Calu3 (cell line): ENCODE measurements around the gene XYLB. TPM values are rescaled to one million over a fixed set of nuclear protein-coding genes. Genes with fewer than 3 reads are reported as not detected.

Source experiments
- BruUV-seq: library from RNA; stranded (reverse); fragments of 400-500 nt; replicated peaks from 2 replicates; lab custom pipeline; 2021; lab: Mats Ljungman, UMichigan
- CTCF ChIA-PET: fragments of 300-600 bp; sonication (Branson Sonifier 250); formaldehyde crosslinking; loops from one replicate; lab custom pipeline; 2022; ENCODE audit warnings: antibody characterized with exemption; lab: Charles Lee
- DNase-seq: peaks from one replicate; pipeline ENCODE4 v3.0.0; 2022
- H3K27ac Mint-ChIP-seq: one replicate; pipeline ENCODE4 v1.8.0; 2022; ENCODE audit warnings: mixed read lengths; ENCODE audit not compliant: unreplicated experiment
- H3K27me3 Mint-ChIP-seq: one replicate; pipeline ENCODE4 v1.8.0; 2022; ENCODE audit warnings: mixed read lengths; ENCODE audit not compliant: unreplicated experiment
- H3K36me3 Mint-ChIP-seq: one replicate; pipeline ENCODE4 v1.8.0; 2022; ENCODE audit warnings: mild to moderate bottlenecking, moderate library complexity, mixed read lengths; ENCODE audit not compliant: insufficient read depth, unreplicated experiment
- H3K4me1 Mint-ChIP-seq: one replicate; pipeline ENCODE4 v1.8.0; 2022; ENCODE audit warnings: mild to moderate bottlenecking, low read depth, mixed read lengths; ENCODE audit not compliant: unreplicated experiment
- H3K4me3 Mint-ChIP-seq: one replicate; pipeline ENCODE4 v1.8.0; 2022; ENCODE audit warnings: mild to moderate bottlenecking, low read depth, moderate library complexity, mixed read lengths; ENCODE audit not compliant: unreplicated experiment
- H3K9me3 Mint-ChIP-seq: one replicate; pipeline ENCODE4 v1.8.0; 2022; ENCODE audit warnings: low read depth, mixed read lengths; ENCODE audit not compliant: unreplicated experiment
- CTCF ChIP-seq: fragments of 200-600 bp; IDR thresholded peaks from one replicate; pipeline ENCODE4 v1.8.0; 2022; ENCODE audit warnings: antibody characterized with exemption; ENCODE audit not compliant: unreplicated experiment
- intact Hi-C: fragments of 100-400 bp; cut with micrococcal nuclease; formaldehyde crosslinking; loops from one replicate; pipeline ENCODE4 v1.10.0; 2022; ENCODE audit not compliant: unreplicated experiment
- total RNA-seq: library from RNA; stranded (reverse); gene quantifications from 2 replicates; pipeline ENCODE4 v1.2.3, GENCODE V29; 2022

XYLB gene
- total RNA-seq, 1 experiment from 2014 or later: 12.2 TPM

GRCh38 chr3:38314112-38314763 lies 32.3 kb upstream of the XYLB start:
- H3K9me3 Mint-ChIP-seq: no peaks in the 10 kb centered on the region
- no peaks in the 10 kb centered on the region for H3K27me3 Mint-ChIP-seq
- no peaks in the 10 kb centered on the region for H3K36me3 Mint-ChIP-seq
- BruUV-seq: no TSS peak
- no peak for DNase-seq
- H3K4me1 Mint-ChIP-seq: no peaks in the 10 kb centered on the region
- TF ChIP-seq CTCF: no peak
- CTCF ChIA-PET: no interaction called here
- no peak overlapping the region for H3K4me3 Mint-ChIP-seq
- no peak overlapping the region for H3K27ac Mint-ChIP-seq
- intact Hi-C loops: no loop called here

- CTCF ChIA-PET: no interaction called here
- intact Hi-C loops: no loop called here
Measured at GRCh38 chr3:38314764-38315487, 31.7 kb upstream of the XYLB start.

GRCh38 chr3:38315488-38316230 lies 30.9 kb upstream of the XYLB start:
- BruUV-seq: no TSS peak
- H3K36me3 Mint-ChIP-seq: no peaks in the 10 kb centered on the region
- H3K9me3 Mint-ChIP-seq: no peaks in the 10 kb centered on the region
- no peak overlapping the region for H3K4me3 Mint-ChIP-seq
- CTCF ChIA-PET: no interaction called here
- no peak for TF ChIP-seq CTCF
- DNase-seq: no peak
- no peaks in the 10 kb centered on the region for H3K27me3 Mint-ChIP-seq
- intact Hi-C loops: no loop called here
- H3K4me1 Mint-ChIP-seq: no peaks in the 10 kb centered on the region
- H3K27ac Mint-ChIP-seq: no peak overlapping the region

More at GRCh38 chr3:38314764-38315487, 31.7 kb upstream of the XYLB start:
- no peak for TF ChIP-seq CTCF
- Mint-ChIP-seq H3K4me1 (no peaks in the 10 kb centered on the region), H3K27me3 (no peaks in the 10 kb centered on the region), H3K27ac (no peak overlapping the region), H3K4me3 (no peak overlapping the region), H3K36me3 (no peaks in the 10 kb centered on the region), H3K9me3 (no peaks in the 10 kb centered on the region)
- DNase-seq: no peak
- no TSS peak for BruUV-seq

GRCh38 chr3:38316356-38317191 lies 30.0 kb upstream of the XYLB start:
- no TSS peak for BruUV-seq
- CTCF ChIA-PET: no interaction called here
- intact Hi-C loops: no loop called here

More at GRCh38 chr3:38316356-38317191, 30.0 kb upstream of the XYLB start:
- TF ChIP-seq CTCF: no peak
- Mint-ChIP-seq H3K36me3 (no peaks in the 10 kb centered on the region), H3K27me3 (no peaks in the 10 kb centered on the region), H3K9me3 (no peaks in the 10 kb centered on the region), H3K4me3 (no peak overlapping the region), H3K4me1 (no peaks in the 10 kb centered on the region), H3K27ac (no peak overlapping the region)
- no peak for DNase-seq
